ENCODE results near the gene YPEL2.

YPEL2 gene

DNA sequence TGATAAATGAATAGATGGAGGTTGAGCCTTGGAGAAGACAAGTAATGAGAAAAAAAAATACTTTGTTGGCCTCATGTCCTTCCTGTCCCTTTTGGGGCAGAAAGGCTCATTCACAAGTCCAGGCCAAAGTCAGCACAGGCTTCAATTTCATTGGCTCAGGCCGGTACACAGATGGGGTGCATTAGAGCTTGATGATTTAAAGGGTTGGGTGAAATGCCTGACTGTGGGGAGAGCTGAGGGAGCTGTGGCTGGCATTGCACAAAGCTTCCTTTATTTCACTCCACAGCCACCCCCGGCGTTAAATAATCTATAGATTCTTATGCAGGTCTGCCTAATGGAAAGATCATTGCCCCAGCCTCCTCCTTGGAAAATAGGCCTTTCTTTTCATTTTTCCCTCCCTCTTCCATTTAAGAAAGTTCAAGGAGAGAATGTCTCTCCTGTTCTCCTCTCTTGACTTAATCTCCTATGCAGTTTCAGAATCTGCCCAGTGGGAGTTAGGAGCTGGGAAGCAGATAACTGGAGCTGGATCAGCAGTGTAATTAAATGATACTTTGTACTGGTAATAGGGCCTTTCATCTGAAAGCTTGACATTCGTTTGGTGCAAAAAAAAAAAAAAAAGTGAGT, 24.4 kb downstream of the YPEL2 start:
- in situ Hi-C loops (cut with MboI; ENCODE audit: low sequenced_read_pairs), result no loop called here

DNA sequence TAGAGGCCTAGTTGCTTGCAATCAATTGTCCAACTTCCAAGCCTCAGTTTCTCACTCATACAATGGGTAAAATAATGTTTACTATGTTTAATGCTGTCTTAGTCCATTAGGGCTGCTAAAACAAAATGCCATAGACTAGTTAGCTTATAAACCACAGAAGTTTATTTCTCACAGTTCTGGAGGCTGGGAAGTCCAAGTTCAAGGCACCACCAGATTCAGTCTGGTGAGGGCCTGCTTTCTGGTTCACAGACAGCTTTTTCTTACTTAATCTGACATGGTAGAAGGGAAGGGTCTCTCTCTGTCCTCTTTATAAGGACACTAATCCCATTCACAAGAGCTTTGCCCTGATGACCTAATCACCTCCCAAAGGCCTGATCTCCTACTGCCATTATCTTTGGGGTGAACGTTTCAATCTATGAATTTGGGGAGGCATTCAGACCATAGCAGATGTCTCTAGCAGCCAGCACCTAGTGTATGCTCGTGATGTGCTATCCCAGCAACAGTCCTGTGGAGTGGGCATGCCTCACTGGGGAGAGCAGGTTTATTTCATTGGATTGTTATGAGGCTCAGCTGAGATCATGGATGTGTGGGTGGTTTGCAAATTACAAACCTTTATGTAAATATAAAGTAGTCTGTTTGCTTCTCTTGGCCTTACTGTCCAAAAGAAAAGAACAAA, 25.2 kb downstream of the YPEL2 start:
- in situ Hi-C loops (cut with MboI; ENCODE audit: low sequenced_read_pairs), result no loop called here

DNA sequence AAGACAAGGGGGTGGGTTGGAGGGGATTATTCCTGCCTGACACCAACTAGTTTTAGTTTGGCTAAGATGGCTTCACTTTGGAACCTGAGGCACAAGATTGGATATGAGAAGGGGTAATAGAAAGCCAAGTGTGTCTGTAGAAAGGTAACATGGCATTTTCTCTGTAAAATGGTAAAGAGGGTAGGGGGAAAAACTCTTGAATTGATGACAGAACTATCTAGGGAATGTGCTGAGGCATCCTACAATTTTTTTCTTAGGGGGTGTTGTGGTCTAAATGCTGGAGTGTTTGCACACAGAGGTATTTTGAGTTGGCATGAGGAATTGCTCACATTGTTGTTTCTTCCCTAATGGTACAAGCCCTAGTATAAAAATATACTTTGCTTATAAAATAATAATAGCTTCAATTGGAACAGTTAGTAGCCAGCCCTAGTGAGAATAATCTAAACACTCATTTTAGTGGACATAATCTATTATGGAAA, 25.8 kb downstream of the YPEL2 start:
- in situ Hi-C loops (cut with MboI; ENCODE audit: low sequenced_read_pairs), result no loop called here

DNA sequence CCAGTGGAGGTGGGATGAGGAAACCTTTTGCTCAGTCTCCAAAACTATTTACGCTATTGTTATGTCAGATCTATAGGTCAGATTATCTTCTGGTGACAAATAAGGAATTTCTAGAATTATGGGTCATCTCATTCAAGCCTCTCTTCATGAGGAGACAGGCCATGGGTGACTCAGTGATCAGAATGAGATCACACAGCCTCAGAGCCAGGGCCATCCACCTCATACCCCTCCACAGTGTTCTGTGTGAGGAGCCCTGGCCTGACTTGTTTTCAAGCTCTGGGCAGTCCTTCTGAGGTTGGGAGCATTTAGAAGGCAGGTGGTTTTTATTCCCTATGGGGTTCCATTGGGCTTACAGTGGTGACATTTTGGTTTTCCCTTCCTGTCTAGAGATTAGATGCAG, 26.5 kb downstream of the YPEL2 start:
- in situ Hi-C loops (cut with MboI; ENCODE audit: low sequenced_read_pairs), result no loop called here

DNA sequence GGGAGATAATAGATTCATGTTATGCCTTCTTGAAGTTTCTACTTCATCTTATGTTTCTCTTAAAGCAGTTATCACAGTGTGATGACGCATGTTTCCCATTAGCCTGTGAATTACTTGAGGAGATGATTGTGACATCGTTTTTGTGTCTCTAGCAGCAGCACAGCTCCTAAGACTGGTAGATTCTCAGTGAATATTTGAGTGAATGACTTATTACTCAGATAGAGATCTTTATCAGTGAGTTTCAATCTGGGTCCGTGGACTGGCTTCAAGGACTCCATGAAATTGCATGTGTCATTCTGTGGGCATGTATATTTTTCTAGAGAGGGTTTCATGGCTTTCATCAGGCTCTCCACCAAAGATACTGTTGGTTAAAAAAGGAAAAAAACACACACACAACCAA, 29.9 kb downstream of the YPEL2 start:
- in situ Hi-C loops (cut with MboI; ENCODE audit: low sequenced_read_pairs), result no loop called here

DNA sequence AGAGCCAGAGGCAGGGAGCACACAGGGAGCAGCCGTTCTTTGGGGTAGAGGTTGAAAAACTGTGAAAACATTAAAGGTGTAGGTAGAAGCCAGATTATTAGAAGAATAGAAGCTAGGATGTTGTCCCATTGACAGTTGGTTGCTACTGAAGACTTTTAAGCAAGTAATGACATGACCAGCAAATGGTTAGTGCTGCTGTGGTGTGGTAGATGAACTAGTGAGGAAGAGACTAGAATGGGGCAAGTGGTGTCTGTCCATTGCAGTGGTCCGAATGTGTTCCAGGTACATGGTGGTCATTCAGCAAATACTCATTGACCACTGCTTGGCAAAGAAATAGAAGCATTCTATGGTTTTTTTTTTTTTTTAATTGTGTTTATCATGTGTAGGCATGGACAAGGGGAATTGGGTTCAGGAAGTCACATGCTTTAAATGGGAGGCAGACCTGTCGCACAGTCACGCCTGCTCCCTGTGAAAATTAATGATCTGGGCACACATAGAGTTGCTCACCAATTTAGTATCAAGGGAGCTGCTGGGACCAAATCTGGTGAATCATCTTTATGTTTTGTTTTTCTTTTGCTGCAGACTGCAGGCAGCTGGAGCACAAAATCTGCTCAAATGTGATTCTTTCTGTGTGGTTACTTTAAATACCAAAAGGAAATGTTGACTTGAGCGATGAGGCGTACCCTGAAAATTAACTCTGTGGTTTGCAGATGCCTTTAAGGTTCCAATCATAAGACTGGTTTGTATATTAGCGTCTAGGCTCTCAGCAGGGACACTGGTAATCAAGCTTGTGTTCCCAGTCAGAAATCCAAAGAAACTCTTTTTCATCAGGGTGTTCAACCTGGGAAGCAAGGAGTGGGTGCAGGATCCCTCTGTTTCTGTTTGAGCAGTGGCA, 30.7 kb downstream of the YPEL2 start:
- in situ Hi-C loops (cut with MboI; ENCODE audit: low sequenced_read_pairs), result no loop called here

DNA sequence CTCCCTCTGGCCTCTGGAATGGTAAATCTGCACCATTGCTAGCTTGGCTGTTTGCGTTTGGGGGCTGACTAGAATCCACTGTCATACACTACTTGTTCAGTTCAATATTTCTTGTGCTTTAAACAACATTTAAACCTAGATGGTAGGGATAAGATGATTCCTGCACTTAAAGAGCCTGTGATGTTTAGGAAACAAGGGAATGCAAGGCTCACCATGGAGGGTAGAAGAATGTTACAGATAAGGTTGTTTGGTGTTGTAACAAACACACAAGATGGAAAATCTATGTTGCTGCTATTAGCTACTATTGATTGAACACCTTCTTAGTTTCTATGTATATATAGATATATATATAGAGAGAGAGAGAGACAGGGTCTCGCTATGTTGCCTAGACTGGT, 31.4 kb downstream of the YPEL2 start:
- in situ Hi-C loops (cut with MboI; ENCODE audit: low sequenced_read_pairs), result no loop called here

DNA sequence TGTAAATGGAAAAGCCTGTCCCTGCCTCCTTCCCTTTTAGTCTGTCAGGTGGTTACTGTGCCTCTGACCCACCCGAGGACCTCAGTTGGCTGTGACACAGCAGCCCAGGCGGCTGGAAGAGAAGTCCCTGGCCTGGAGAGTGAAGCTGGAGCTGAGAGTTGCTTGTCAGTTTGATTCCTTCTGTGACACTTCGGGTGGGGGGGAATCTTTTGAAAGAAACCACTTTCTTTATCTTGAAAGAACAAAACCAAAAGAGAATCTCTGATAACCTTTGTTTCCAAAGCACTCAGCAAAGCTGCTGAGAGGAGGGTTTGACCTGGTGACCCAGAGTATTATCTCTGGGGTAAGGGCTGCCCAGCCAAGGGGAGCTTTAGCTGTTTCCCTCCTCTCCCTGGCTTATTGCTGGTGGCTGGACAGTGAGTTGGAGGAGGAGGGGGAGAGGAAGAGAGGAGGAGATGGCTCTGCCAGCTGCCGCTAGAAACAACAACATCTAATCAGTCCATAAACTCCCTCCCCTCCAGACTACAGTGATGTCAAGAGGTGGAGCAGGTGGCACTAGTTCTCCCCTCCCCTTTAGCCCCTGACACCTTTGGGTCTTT, 34.0 kb downstream of the YPEL2 start:
- in situ Hi-C loops (cut with MboI; ENCODE audit: low sequenced_read_pairs), result no loop called here

DNA sequence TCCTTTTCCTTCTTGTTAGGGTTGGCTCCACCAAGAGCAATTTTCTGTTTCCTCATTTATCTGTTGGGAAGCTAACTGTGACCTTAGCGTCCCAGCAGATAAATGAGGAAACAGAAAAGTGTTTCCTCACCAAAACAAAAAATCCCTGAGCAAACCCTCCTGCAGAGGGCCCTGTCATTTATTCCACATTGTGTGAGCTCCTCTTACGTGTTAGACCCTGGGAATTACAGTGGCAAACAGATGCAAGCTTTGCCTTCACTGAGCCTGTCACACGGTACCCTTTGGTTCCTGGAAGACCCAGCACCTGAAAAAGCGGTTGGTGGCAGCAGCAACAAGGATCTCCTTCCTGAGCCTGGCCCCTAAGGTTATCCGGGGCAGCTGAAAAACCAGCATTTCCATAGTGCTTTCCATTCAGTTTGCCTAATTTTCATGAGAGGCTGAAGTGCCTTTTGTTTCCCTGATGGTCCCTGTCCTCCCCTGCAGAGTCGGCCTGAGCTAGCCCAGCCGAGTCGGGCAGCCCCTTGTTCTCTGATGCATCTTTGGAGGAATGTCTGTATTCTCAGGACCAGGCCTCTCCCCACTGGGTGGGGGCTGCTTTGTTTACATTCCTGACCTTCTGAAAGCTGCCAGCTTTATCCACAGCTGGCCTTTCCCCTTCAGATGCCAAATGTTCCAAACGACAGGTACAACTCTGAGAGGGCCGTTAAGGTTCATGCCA, 34.7 kb downstream of the YPEL2 start:
- in situ Hi-C loops (cut with MboI; ENCODE audit: low sequenced_read_pairs), result no loop called here

DNA sequence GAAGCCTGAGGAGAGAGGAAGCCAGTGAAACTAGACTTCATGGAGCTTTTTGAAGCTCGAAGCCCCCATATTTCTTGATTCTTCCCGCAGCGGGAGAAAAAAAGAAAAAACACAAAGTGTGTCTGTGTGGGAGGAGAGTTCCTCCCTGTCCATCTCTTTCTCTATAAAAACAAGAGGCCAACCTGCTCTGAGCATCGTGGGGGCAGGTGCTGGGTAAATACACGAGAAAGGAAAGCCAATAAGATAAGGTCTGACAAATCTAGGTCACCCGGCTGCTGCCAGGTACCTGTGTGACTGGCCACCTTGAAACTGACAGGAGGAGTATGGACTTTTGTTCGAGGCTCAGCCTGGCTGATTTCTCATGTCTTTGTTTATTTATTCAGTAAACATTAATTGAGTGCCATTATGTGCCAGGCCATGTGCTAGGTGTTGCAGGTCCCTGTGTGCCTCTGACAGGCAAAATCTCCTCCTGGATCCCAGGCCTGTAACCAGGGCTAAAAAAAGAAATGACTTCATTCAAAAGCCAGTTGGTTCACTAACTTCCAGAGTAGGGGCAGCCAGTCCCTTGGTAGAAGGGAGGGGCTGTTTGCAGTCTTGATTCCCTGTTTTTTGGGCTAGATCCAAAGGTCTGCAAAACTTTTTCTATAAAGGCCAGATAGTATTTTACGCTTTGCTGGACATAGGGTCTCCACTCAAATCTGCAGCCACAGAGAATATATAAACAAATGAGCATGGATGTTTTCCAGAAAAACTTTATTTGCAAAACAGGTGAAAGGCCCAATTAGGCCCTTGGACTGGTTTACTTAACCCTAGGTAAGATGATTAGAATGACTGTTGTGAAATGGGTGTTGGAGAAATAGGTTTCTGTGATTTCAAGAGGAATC, 35.6 kb downstream of the YPEL2 start:
- in situ Hi-C loops (cut with MboI; ENCODE audit: low sequenced_read_pairs), result no loop called here

DNA sequence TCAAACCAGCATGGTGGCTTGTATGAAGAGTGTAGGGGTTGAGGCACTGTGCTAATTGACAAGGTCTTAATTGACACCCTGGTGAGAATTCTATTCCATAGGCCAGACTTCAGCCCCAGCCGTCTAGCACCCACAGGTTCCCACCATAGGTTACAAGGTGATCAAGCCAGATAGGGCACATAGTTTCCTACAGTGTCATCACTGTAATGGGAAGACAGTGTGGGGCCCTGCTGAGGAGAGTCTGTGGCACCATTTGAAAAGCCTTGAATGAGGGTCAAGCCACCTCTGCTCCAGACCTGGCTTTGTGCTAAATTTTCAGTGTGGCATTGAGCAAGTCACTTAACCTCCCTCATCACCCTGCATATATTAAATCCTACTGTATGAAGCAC, 36.2 kb downstream of the YPEL2 start:
- in situ Hi-C loops (cut with MboI; ENCODE audit: low sequenced_read_pairs), result no loop called here

DNA sequence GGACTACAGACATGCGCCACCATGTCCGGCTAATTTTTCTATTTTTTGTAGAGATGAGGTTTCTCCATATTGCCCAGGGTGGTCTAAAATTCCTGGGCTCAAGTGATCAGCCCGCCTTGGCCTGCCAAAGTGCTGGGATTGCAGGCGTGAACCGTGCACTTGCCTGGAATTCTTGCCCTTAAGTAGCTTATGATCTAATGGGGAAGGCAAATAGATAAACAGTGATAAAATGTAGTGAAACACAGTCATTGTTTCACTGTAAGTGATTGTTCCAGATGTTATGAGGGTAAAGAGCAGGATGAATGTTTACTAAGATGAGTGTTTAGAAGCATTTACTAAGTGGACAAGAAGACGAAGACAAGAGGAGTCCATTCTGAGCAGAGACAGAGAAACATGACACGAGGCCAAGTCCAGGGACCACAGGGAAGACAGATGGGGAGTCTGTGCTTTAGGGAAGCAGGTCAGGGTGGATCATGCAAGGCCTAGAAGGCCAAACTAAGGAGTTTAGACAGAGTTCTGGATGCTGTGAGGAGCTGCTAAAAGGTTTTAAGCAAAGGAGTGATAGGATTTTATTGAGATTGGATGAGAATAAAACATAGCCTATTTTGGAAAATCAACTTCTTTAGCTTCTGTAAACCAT, 36.9 kb downstream of the YPEL2 start:
- in situ Hi-C loops (cut with MboI; ENCODE audit: low sequenced_read_pairs), result no loop called here

DNA sequence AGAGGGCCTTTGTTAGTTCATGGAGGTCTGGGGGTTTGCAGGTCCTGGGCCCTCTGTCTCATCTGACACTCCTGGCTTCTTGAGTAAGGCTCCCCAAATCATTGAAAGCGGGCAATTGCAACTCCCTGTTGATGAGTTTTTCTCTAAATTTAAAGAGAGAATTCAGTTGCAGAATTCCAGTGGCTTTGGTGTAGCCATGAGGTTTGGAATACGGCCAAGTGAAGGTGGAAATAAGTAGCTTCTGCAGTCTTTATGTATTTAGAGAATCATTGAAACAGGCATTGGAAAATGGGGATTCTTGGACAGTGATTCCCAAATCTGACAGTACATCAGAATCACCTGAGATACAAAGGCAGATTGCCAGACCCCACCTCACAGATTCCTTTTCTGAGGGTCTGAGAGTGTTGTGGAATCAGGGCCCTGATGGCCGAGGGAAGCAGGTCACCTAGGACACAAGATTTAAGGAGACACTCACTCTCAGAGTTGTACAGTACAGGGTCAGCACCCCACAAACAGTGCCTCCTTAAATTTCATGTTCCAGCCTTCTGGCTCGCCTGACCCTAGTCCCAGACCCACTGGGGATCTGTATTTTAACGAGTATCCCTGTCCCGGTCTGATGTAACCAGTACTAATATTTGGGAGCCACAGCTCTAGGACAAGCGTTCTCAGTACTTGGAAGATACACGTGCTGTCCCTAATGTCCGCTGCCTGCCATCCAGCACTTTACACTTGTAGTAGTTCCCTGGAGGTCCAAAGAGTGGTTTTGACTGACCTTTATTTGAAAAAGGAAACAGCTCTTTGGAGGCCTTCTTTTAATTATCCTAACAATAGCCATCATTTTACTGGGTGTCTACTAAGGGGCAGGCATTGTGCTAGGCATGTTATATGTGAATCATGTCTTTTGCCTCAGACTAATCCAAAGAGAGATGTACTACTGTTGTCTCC, 37.8 kb downstream of the YPEL2 start:
- in situ Hi-C loops (cut with MboI; ENCODE audit: low sequenced_read_pairs), result no loop called here

DNA sequence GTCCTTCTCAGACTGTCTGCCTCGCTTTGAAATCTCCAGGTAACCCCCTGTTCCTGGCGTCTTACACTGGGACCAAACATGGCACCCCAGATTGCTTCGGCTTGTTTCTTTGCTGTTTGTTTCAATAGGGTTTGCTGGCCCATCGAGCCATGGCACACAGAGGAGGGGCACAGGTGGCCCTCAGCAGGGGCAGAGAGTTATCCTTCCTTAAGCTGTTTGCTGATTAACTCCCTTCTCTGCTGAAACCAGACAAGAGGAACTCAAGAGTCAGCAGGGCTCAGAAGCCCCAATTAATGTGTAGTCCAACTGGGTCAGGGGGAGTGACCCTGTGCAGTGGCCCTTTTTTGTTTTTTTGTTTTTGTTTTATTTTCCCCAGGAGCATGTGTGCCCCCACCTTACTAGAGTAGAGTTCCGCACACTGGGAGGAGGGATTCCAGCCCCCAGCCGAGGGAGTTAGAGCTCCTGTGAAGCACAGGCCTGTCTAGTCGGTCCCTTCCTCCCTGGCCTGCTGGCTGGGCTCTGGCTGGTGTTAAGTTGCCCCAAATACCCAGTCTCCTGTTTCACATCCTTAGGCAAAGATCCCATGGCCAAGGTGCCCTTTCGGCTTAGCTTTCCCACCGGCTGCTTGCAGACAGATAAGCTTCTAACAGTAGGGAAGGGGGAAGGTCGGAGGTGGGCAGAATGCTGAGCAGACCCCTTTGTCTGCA, 39.3 kb downstream of the YPEL2 start:
- in situ Hi-C loops (cut with MboI; ENCODE audit: low sequenced_read_pairs), result no loop called here

DNA sequence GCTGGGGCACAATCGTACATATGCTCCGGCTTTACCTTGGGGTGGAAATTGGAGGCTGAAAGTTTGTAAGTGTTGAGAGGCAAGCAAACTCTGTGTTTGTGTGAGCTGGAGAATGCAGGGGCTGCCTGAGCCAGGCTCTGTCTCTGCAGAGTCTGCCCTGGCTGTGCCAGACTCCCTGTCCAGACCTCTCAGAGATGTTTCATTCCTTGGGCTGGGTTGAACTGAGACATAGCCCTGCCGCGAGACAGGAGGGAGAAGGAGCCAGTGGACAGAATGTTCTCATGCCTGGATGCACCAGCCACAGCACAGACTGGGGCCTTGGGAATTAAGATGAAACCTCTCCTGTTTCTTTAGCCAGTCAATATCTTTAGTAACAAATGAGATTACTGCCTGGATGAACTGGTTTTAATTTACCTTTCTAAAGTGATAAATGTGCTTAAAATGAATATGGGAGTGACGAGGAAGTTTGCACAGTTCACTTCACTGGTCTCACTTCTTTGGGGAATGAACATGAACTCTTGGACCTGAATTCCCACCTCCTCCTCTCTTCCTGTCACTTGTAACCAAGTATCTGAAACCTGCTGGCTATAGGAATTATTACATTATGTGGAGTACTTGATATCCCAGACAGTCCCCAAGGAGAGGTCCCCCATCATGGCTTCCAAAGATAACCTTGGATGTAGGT, 40.1 kb downstream of the YPEL2 start:
- in situ Hi-C loops (cut with MboI; ENCODE audit: low sequenced_read_pairs), result no loop called here

DNA sequence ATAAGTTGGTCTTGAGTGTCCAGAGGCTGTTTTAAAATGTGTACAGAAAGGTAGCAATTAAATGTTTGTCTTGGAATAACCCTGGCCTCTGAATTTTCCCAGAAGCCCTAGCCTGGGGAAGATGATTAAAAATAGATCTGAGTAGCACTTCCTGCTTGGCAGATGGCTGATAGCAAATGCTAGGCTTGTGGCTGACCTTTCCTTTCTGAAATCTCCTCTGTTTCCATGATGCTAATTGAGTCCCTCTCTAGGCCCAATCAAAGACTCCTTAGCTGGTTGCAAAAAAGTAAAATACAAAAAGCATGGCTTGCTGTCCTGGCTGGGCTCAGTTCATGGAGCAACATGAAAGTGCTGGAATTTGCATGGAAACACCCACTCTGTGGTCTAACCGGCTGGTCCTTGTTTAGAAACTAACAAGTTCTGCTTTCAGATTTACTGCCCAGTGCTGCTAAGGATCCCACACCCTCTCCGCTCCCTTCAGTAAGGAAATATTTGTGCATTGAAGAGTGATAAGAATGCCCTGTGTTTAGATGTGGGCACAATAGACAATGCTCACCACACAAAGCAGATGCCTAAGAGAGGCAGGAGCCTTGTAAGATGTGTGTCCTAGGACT, 40.8 kb downstream of the YPEL2 start:
- in situ Hi-C loops (cut with MboI; ENCODE audit: low sequenced_read_pairs), result no loop called here

All from HL-60/S4 treated with phorbol 12-myristate 13-acetate at 8.2 ng/mL for 4 days and 3 days (cell line).